H9 (cell line): ENCODE results near the gene ITIH5. TPM values are rescaled to one million over a fixed set of nuclear protein-coding genes. Genes with fewer than 3 reads are reported as not detected.

Experiments
- DNase-seq: peaks from one replicate; pipeline ENCODE4 v3.0.0-alpha.2; 2017
- H2AFZ ChIP-seq: one replicate; pipeline ENCODE4 v1.6.1; 2013; ENCODE audit warnings: mild to moderate bottlenecking, low read length, control low read depth, moderate library complexity
- H2AK5ac ChIP-seq: 2 replicates; pipeline ENCODE4 v1.6.1; 2013; ENCODE audit warnings: low read length, control low read depth, mixed read lengths; ENCODE audit not compliant: insufficient read length
- H2BK120ac ChIP-seq: one replicate; pipeline ENCODE4 v1.6.1; 2013; ENCODE audit warnings: low read depth, mild to moderate bottlenecking, low read length, control low read depth, inconsistent platforms; ENCODE audit not compliant: poor library complexity, severe bottlenecking
- H2BK12ac ChIP-seq: 2 replicates; pipeline ENCODE4 v1.6.1; 2013; ENCODE audit warnings: low read length, control low read depth, mixed read lengths, low read depth; ENCODE audit not compliant: insufficient read length
- H2BK15ac ChIP-seq: 2 replicates; pipeline ENCODE4 v1.6.1; 2013; ENCODE audit warnings: low read depth, low read length, control low read depth
- H2BK20ac ChIP-seq: one replicate; pipeline ENCODE4 v1.6.1; 2013; ENCODE audit warnings: low read depth, mild to moderate bottlenecking, low read length, control low read depth, inconsistent platforms; ENCODE audit not compliant: poor library complexity, severe bottlenecking
- H2BK5ac ChIP-seq: 2 replicates; pipeline ENCODE4 v1.6.1; 2013; ENCODE audit warnings: low read length, control low read depth, mixed read lengths; ENCODE audit not compliant: insufficient read length
- H3K14ac ChIP-seq: 2 replicates; pipeline ENCODE4 v1.6.1; 2013; ENCODE audit warnings: low read length, control low read depth; ENCODE audit not compliant: insufficient read depth
- H3K18ac ChIP-seq: 2 replicates; pipeline ENCODE4 v1.6.1; 2013; ENCODE audit warnings: low read depth, mild to moderate bottlenecking, mixed read lengths, low read length, control low read depth; ENCODE audit not compliant: insufficient read length
- H3K23ac ChIP-seq: 2 replicates; pipeline ENCODE4 v1.6.1; 2013; ENCODE audit warnings: low read length, control low read depth, mixed read lengths, low read depth; ENCODE audit not compliant: insufficient read length
- H3K23me2 ChIP-seq: 2 replicates; pipeline ENCODE4 v1.6.1; 2013; ENCODE audit warnings: low read depth, mild to moderate bottlenecking, mixed read lengths, low read length, control low read depth; ENCODE audit not compliant: insufficient read length, poor library complexity, severe bottlenecking
- H3K27ac ChIP-seq: 2 replicates; pipeline ENCODE4 v1.5.1; 2013; ENCODE audit warnings: low read length, control low read depth, mixed read lengths, low read depth; ENCODE audit not compliant: insufficient read length
- H3K27me3 ChIP-seq: 2 replicates; pipeline ENCODE4 v1.6.1; 2013; ENCODE audit warnings: low read length, control low read depth, inconsistent platforms; ENCODE audit not compliant: insufficient read depth
- H3K4ac ChIP-seq: 2 replicates; pipeline ENCODE4 v1.6.1; 2013; ENCODE audit warnings: low read depth, mild to moderate bottlenecking, control low read depth, inconsistent platforms, low read length, moderate library complexity
- H3K4me1 ChIP-seq: 2 replicates; pipeline ENCODE4 v1.6.1; 2013; ENCODE audit warnings: low read length, control low read depth, inconsistent platforms; ENCODE audit not compliant: insufficient read depth
- H3K4me2 ChIP-seq: 2 replicates; pipeline ENCODE4 v1.6.1; 2013; ENCODE audit warnings: low read length, control low read depth, mixed read lengths; ENCODE audit not compliant: insufficient read length, insufficient read depth
- H3K56ac ChIP-seq: 2 replicates; pipeline ENCODE4 v1.6.1; 2013; ENCODE audit warnings: low read depth, mild to moderate bottlenecking, mixed read lengths, low read length, control low read depth; ENCODE audit not compliant: insufficient read length
- H3K79me1 ChIP-seq: 2 replicates; pipeline ENCODE4 v1.6.1; 2013; ENCODE audit warnings: low read depth, mild to moderate bottlenecking, moderate library complexity, low read length, control low read depth, inconsistent platforms; ENCODE audit not compliant: insufficient read depth, poor library complexity, severe bottlenecking
- H3K79me2 ChIP-seq: 2 replicates; pipeline ENCODE4 v1.6.1; 2013; ENCODE audit warnings: low read length, control low read depth, inconsistent platforms; ENCODE audit not compliant: insufficient read depth
- H3K9ac ChIP-seq: 2 replicates; pipeline ENCODE4 v1.6.1; 2013; ENCODE audit warnings: low read length, control low read depth, mixed read lengths; ENCODE audit not compliant: insufficient read length; ENCODE audit errors: extremely low read depth
- H3K9me3 ChIP-seq: one replicate; pipeline ENCODE4 v1.6.1; 2013; ENCODE audit warnings: low read depth, low read length, inconsistent platforms; ENCODE audit not compliant: control insufficient read depth
- H3T11ph ChIP-seq: one replicate; pipeline ENCODE4 v1.6.1; 2013; ENCODE audit warnings: mild to moderate bottlenecking, low read length, control low read depth, inconsistent platforms
- H4K20me1 ChIP-seq: one replicate; pipeline ENCODE4 v1.6.1; 2013; ENCODE audit not compliant: control insufficient read depth, insufficient read length, insufficient read depth
- H4K5ac ChIP-seq: 2 replicates; pipeline ENCODE4 v1.6.1; 2013; ENCODE audit warnings: low read depth, mild to moderate bottlenecking, mixed read lengths, low read length, control low read depth; ENCODE audit not compliant: insufficient read length
- H4K8ac ChIP-seq: replicated peaks from 2 replicates; pipeline ENCODE4 v1.6.1; 2013; ENCODE audit warnings: low read length, control low read depth, mixed read lengths, low read depth; ENCODE audit not compliant: insufficient read length
- H4K91ac ChIP-seq: 2 replicates; pipeline ENCODE4 v1.6.1; 2013; ENCODE audit warnings: low read depth, mild to moderate bottlenecking, moderate library complexity, mixed read lengths, low read length, control low read depth; ENCODE audit not compliant: insufficient read length
- H3K27ac Mint-ChIP-seq, 3 experiments: 2 replicates in 2 of 3; 3 replicates in 1 of 3; pipeline ENCODE4 v1.8.0; 2020 to 2021; ENCODE audit warnings: mixed read lengths in 3 of 3, mild to moderate bottlenecking in 1 of 3, moderate library complexity in 1 of 3
- H3K27me3 Mint-ChIP-seq: 2 replicates; pipeline ENCODE4 v1.8.0; 2021; ENCODE audit warnings: low read depth, mild to moderate bottlenecking, moderate library complexity, mixed read lengths
- H3K36me3 Mint-ChIP-seq, 3 experiments: 2 replicates in 2 of 3; 3 replicates in 1 of 3; pipeline ENCODE4 v1.8.0; 2020 to 2021; ENCODE audit warnings: low read depth in 3 of 3, mixed read lengths in 3 of 3; ENCODE audit not compliant: insufficient read depth in 1 of 3
- H3K4me1 Mint-ChIP-seq, 2 experiments: 2 replicates each; pipeline ENCODE4 v1.8.0; 2020; ENCODE audit warnings: mixed read lengths in 2 of 2
- H3K4me3 Mint-ChIP-seq, 2 experiments: 2 replicates in 1 of 2; 3 replicates in 1 of 2; pipeline ENCODE4 v1.8.0; 2020 to 2021; ENCODE audit warnings: mild to moderate bottlenecking in 2 of 2, mixed read lengths in 2 of 2, moderate library complexity in 1 of 2
- H3K9me3 Mint-ChIP-seq, 2 experiments: 2 replicates in 1 of 2; 3 replicates in 1 of 2; pipeline ENCODE4 v1.8.0; 2020; ENCODE audit warnings: mild to moderate bottlenecking in 2 of 2, mixed read lengths in 2 of 2, moderate library complexity in 1 of 2
- WGBS: extraction: QIAGEN DNeasy Blood & Tissue Kit; methylation state at CpG from one replicate; pipeline ENCODE4 v1.1.7; 2013; ENCODE audit warnings: missing lambda C conversion rate, low lambda C conversion rate, mixed read lengths; ENCODE audit not compliant: insufficient read length; ENCODE audit errors: extremely low coverage; 5-methylcytosine and 5-hydroxymethylcytosine counted together
- total RNA-seq: library from RNA; stranded (reverse); gene quantifications from 2 replicates; pipeline ENCODE4 v1.2.1, GENCODE V29; 2021
- TF ChIP-seq, protein P1 (sequence below): fragments of 200-600 bp; sonication (generic); conservative IDR thresholded peaks from 3 replicates; pipeline ENCODE4 v1.8.0; 2021; ENCODE audit warnings: antibody characterized with exemption, mild to moderate bottlenecking

ITIH5 gene
- total RNA-seq, 1 experiment from 2014 or later: 1.3 TPM

DNA sequence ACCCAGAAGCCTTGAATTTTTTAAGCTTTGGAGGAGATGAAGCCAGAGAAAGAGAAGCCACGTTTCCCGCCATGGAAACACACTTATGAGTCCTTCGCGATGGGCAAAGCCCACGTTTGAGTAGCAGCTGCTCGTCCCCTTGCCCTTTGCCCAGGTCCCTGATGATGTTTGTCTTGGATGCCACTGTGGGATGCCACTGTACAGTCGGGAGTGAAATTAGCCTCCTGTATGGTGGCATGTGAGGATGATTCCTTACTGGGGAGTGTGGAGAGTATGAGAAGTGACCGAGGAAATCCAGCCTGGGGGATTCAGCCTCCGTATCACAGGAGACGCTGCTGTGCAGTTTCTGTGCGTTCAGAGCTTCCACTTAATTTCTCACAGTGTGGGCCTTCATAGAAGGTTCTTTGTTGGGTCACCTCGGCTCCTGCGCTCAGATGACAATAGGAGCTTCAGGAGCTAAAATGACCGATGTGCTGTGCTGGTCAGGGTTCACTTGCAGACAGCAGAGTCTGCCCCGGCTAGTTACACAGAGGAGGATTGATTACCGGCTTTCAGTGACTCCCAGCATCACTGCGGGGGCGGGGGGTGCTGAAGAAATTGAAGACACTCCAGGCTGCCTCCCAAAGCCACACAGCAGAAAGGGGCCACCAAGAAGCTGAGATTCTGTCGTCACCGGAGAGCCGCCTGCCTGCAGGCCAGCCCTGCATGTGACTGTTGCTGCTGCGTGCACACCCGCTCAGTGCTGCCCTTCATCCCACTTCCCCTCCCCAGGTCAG is 133.9 kb downstream of the ITIH5 start:
- TF ChIP-seq, protein P1, sequence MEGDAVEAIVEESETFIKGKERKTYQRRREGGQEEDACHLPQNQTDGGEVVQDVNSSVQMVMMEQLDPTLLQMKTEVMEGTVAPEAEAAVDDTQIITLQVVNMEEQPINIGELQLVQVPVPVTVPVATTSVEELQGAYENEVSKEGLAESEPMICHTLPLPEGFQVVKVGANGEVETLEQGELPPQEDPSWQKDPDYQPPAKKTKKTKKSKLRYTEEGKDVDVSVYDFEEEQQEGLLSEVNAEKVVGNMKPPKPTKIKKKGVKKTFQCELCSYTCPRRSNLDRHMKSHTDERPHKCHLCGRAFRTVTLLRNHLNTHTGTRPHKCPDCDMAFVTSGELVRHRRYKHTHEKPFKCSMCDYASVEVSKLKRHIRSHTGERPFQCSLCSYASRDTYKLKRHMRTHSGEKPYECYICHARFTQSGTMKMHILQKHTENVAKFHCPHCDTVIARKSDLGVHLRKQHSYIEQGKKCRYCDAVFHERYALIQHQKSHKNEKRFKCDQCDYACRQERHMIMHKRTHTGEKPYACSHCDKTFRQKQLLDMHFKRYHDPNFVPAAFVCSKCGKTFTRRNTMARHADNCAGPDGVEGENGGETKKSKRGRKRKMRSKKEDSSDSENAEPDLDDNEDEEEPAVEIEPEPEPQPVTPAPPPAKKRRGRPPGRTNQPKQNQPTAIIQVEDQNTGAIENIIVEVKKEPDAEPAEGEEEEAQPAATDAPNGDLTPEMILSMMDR: no peak
- Histone ChIP-seq H2BK12ac (no peak overlapping the region), H4K5ac (no peak overlapping the region), H4K91ac (no peak overlapping the region), H4K8ac (no peak overlapping the region), H3K14ac (no peak overlapping the region), H3K56ac (no peak overlapping the region), H3K18ac (no peak overlapping the region), H2BK15ac (no peak overlapping the region), H3K23ac (no peak overlapping the region), H2BK20ac (no peak overlapping the region), H3T11ph (no peak overlapping the region), H3K9ac (no peak overlapping the region), H3K23me2 (no peaks in the 10 kb centered on the region), H3K4me1 (peaks cover 4% of the 10 kb centered on the region; the same call in 1 of the 2 replicates), H3K79me2 (no peaks in the 10 kb centered on the region), H3K4ac (no peak overlapping the region), H3K27me3 (no peaks in the 10 kb centered on the region), H2AK5ac (no peak overlapping the region), H3K9me3 (no peaks in the 10 kb centered on the region), H4K20me1 (no peaks in the 10 kb centered on the region), H2BK5ac (no peak overlapping the region), H2BK120ac (no peak overlapping the region), H3K79me1 (no peaks in the 10 kb centered on the region), H2AFZ (no peak overlapping the region), H3K27ac (no peak overlapping the region), H3K4me2 (no peak overlapping the region)
- Mint-ChIP-seq H3K4me1 (peaks cover 8 to 20% of the 10 kb centered on the region in 2 experiments), H3K9me3 (no peaks in the 10 kb centered on the region), H3K27ac (no peak overlapping the region; a peak in 1 of 7 replicates), H3K36me3 (peaks cover 0 to under 1% (median 0%) of the 10 kb centered on the region in 3 experiments; a peak in 1 of 7 replicates), H3K4me3 (no peak overlapping the region), H3K27me3 (peaks cover 38% of the 10 kb centered on the region)
- no CpG with 5 or more reads among the region's 23 CpGs for WGBS
- DNase-seq: peak; percentile 41
